ENCODE data around the gene RGS21.

DNA sequence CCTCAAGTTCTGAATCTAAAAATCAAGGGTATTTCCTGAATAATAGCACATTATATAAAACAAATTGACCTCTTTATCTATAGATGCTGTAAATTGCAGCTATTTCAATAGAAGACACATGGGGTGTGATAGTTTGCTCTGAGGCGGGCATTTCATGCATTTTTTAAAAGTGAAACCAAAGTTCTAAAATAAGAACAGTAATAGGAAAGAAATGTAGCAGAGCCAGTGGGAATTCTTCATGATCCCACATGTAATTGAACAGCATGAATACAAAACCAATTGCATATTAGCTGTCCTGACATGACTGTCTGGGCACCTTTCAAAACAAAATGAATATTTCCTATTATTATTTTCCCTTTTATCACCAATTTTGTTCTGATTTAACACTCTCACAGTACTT, 85.0 kb downstream of the RGS21 start:
- TF ChIP-seq, protein P1, sequence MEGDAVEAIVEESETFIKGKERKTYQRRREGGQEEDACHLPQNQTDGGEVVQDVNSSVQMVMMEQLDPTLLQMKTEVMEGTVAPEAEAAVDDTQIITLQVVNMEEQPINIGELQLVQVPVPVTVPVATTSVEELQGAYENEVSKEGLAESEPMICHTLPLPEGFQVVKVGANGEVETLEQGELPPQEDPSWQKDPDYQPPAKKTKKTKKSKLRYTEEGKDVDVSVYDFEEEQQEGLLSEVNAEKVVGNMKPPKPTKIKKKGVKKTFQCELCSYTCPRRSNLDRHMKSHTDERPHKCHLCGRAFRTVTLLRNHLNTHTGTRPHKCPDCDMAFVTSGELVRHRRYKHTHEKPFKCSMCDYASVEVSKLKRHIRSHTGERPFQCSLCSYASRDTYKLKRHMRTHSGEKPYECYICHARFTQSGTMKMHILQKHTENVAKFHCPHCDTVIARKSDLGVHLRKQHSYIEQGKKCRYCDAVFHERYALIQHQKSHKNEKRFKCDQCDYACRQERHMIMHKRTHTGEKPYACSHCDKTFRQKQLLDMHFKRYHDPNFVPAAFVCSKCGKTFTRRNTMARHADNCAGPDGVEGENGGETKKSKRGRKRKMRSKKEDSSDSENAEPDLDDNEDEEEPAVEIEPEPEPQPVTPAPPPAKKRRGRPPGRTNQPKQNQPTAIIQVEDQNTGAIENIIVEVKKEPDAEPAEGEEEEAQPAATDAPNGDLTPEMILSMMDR (IDR thresholded peaks at IDR 0.05; ENCODE audit: poor library complexity, severe bottlenecking): no peak
- TF ChIP-seq EZH2 (IDR thresholded peaks at IDR 0.05; ENCODE audit: borderline replicate concordance, insufficient read depth, low read length, poor library complexity, severe bottlenecking): no peak
- TF ChIP-seq, protein P2, sequence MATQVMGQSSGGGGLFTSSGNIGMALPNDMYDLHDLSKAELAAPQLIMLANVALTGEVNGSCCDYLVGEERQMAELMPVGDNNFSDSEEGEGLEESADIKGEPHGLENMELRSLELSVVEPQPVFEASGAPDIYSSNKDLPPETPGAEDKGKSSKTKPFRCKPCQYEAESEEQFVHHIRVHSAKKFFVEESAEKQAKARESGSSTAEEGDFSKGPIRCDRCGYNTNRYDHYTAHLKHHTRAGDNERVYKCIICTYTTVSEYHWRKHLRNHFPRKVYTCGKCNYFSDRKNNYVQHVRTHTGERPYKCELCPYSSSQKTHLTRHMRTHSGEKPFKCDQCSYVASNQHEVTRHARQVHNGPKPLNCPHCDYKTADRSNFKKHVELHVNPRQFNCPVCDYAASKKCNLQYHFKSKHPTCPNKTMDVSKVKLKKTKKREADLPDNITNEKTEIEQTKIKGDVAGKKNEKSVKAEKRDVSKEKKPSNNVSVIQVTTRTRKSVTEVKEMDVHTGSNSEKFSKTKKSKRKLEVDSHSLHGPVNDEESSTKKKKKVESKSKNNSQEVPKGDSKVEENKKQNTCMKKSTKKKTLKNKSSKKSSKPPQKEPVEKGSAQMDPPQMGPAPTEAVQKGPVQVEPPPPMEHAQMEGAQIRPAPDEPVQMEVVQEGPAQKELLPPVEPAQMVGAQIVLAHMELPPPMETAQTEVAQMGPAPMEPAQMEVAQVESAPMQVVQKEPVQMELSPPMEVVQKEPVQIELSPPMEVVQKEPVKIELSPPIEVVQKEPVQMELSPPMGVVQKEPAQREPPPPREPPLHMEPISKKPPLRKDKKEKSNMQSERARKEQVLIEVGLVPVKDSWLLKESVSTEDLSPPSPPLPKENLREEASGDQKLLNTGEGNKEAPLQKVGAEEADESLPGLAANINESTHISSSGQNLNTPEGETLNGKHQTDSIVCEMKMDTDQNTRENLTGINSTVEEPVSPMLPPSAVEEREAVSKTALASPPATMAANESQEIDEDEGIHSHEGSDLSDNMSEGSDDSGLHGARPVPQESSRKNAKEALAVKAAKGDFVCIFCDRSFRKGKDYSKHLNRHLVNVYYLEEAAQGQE (IDR thresholded peaks at IDR 0.05; ENCODE audit: borderline replicate concordance): no peak
- TF ChIP-seq EP300 (conservative IDR thresholded peaks at IDR 0.05; ENCODE audit: poor library complexity, severe bottlenecking): no peak
- TF ChIP-seq TAF1 (IDR thresholded peaks at IDR 0.05; ENCODE audit: low read depth): no peak
- TF ChIP-seq RAD21 (conservative IDR thresholded peaks at IDR 0.05): no peak
- no peak for TF ChIP-seq POLR2AphosphoS5 (IDR thresholded peaks at IDR 0.05)

Data from neural cell (in vitro differentiated cells).